Coronary artery (tissue), 2 donors: ENCODE results near the gene RAB5B.

Source experiments
- DNase-seq: peaks from one replicate; pipeline ENCODE4 v3.0.0-alpha.2; 2017; ENCODE audit warnings: low spot score
- H3K27ac ChIP-seq, 2 donors: fragments of 200-600 bp; sonication (generic); one replicate each; pipeline ENCODE4 v1.5.1; 2016 to 2019
- H3K4me3 ChIP-seq: fragments of 200-600 bp; sonication (generic); 2 replicates; pipeline ENCODE4 v1.5.1; 2016; ENCODE audit warnings: mild to moderate bottlenecking, moderate library complexity
- TF ChIP-seq, protein P1 (sequence below): fragments of 200-600 bp; sonication (generic); IDR thresholded peaks from one replicate; pipeline ENCODE4 v1.5.1; 2019; ENCODE audit warnings: antibody characterized with exemption

Gene RAB5B

DNA sequence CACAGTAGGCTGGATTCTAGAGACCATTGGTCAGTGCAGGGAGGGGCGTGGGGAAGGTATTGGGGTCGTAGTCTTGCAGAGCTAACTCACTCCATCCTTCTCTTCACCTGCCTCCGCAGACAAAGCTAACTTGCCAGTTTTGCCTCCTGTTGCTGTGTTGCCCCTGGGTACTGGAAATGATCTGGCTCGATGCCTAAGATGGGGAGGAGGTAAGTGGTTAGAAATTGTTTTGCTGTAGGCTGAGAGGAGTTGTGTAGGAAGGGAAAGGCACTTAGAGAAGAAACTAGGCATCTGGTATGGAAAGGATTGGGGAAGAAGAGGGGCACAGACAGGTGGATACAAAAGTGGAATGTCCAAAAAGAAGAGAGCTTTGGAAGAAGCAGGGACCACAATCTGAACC is 31.8 kb upstream of the RAB5B start:
- Histone ChIP-seq H3K27ac (no peak overlapping the region), H3K4me3 (no peak overlapping the region)
- TF ChIP-seq, protein P1, sequence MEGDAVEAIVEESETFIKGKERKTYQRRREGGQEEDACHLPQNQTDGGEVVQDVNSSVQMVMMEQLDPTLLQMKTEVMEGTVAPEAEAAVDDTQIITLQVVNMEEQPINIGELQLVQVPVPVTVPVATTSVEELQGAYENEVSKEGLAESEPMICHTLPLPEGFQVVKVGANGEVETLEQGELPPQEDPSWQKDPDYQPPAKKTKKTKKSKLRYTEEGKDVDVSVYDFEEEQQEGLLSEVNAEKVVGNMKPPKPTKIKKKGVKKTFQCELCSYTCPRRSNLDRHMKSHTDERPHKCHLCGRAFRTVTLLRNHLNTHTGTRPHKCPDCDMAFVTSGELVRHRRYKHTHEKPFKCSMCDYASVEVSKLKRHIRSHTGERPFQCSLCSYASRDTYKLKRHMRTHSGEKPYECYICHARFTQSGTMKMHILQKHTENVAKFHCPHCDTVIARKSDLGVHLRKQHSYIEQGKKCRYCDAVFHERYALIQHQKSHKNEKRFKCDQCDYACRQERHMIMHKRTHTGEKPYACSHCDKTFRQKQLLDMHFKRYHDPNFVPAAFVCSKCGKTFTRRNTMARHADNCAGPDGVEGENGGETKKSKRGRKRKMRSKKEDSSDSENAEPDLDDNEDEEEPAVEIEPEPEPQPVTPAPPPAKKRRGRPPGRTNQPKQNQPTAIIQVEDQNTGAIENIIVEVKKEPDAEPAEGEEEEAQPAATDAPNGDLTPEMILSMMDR, result no peak
- DNase-seq, result no peak

DNA sequence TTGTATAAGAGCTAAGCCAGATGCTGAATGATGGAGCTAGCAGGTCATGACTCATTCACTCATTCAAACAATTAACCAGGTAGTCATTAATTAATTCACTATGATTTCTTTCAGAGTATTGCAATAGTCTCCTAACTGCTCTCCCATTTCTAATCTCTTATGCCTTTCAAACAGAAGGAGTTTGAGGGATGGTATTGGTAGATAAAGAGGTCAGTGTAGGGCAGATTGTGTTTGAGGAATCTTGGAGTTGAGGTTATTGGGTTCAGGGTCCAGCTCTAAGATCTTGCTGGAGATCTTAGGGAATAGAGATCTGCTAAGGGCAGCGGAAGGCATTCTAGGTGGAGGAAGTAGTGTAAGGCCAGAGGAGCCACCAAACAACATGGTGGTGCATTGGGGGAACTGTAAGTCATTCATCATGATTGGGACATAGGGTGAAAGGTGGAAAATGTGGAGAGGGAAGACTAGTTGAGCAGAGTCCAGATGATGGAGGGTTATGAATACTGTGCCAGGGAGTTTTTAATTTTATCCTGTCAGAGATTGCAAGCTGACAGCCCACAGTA is 31.2 kb upstream of the RAB5B start:
- DNase-seq, result no peak
- TF ChIP-seq, protein P1, result no peak
- no peak overlapping the region for H3K27ac ChIP-seq
- no peak overlapping the region for H3K4me3 ChIP-seq

DNA sequence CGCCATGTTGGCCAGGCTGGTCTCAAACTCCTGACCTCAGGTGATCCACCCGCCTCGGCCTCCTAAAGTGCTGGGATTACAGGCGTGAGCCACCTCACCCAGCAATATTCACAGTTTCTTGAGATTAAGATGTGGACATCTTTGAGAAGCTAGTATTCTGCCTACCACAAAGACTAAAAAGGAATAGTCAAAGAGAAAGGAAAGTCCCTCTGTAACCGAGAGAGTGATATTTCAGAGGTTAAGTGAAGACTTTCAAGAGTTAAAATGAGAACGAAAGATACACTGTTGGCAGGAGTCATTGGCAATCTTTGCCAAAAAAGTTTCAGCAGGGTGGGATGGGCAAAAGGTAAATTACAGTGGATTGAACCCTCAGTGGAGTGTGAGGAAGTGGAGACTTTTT is 27.3 kb upstream of the RAB5B start:
- no peak for DNase-seq
- H3K27ac ChIP-seq, result no peak overlapping the region
- TF ChIP-seq, protein P1, result no peak
- no peak overlapping the region for H3K4me3 ChIP-seq

DNA sequence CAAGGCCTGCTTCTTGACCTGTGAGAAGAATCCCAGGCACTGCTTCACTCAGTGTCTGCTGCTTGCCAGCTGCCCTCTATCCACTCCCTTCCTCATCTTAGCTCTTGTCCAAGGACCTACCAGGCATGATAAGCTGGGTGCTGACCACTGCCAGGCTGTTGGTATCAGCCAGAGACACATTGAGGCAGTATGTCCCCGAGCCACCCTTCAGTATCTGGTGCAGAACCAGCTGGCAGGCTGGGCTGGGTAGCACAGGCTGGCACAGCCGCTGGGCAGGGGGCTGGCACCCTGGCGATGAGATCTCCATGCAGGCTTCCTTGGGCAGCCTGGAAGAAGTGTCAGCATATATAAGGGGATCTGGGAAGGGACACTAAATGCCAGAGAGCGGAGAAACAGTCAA is 18.5 kb upstream of the RAB5B start:
- Histone ChIP-seq H3K27ac (no peak overlapping the region), H3K4me3 (no peak overlapping the region)
- DNase-seq, result no peak
- TF ChIP-seq, protein P1, result no peak

DNA sequence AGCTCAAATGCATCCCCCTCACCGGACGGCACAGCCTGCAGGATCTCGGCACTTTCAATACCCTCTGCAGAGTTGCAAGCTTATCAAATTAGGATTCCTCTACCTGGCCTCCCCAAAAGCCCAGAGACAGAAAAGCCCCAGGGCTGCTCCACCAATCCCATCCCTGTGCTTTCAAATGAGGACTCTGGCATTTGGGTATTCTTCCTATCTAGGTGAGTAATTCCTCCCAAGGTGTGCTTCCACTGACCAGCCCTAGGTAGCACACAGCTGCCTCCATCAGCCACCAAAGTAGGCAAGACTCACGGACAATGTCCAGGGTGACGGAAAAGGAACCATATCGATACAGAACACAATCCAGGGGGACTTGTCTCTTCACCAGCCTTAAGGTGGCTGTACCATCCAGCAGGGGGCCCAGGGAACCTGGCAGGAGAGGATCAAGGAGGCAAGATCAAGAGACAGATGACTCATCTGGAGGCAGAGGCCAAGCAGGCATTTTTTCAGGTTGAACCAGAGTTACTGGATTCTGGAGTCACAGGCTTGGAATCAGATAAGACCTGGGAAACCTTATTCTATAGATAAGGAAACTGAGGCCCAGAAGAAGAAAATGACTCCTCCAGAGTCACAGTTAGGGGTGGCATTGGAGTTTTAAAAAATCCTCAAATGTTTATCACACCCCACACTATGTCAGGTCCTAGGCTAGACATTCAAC is 17.9 kb upstream of the RAB5B start:
- H3K27ac ChIP-seq, result no peak overlapping the region
- no peak for DNase-seq
- no peak overlapping the region for H3K4me3 ChIP-seq
- TF ChIP-seq, protein P1, result no peak

DNA sequence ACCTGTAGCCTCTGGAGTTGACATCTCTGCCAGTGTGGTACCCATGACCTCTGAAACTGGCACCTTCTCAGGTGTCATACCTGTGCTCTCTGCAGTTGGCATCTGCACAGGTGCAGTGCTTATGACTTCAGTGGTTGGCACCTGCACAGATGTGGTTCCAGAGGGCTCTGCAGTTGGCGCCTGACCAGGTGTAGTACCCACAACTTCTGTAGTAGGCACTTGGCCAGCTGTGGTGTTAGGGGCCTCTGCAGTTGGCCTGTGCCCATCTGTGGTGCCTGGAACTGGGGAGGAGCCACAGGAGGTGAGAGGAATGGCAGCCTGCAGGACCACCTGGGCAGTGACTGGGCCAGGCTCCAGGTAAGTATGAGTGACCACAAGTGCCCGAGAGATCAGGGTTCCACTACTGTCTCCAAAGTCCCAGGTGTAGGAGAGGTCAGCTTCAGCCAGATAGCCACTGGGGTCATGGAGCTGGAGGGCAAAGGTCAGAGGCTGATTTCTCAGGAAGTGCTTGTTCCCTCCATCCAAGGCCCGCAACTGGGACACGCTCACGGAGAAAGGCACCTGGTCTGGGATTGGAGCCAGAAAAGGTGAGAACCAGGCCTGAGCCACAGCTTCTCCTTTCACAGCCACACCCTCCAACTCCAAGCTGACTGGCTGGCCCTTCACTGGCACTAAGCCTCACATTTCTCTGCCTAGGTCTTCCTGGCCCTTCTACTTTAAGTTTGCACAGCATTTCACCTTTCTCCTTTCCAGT is 16.6 kb upstream of the RAB5B start:
- no peak overlapping the region for H3K4me3 ChIP-seq
- TF ChIP-seq, protein P1, result no peak
- DNase-seq, result no peak
- no peak overlapping the region for H3K27ac ChIP-seq
